GM18505 (cell line): ENCODE data around the gene NMUR1.

ENCODE experiments used
- ATAC-seq: cut with Tn5 transposase; IDR thresholded peaks from one replicate; pipeline ENCODE4 v1.9.1; 2021; ENCODE audit not compliant: unreplicated experiment
- POLR2A ChIP-seq: IDR thresholded peaks from 4 replicates; pipeline ENCODE4 v1.6.1; 2011; ENCODE audit warnings: borderline replicate concordance; ENCODE audit not compliant: insufficient read depth, insufficient read length; ENCODE audit errors: extremely low read depth

The NMUR1 gene

GRCh38 chr2:231545105-231545902 lies 15.1 kb upstream of the NMUR1 start:
- peak; percentile 83 for TF ChIP-seq POLR2A
- ATAC-seq: peak; percentile 94

GRCh38 chr2:231542136-231542535 lies 11.9 kb upstream of the NMUR1 start:
- ATAC-seq: no peak
- no peak for TF ChIP-seq POLR2A

GRCh38 chr2:231541645-231542044 lies 11.4 kb upstream of the NMUR1 start:
- TF ChIP-seq POLR2A: no peak
- ATAC-seq: no peak

DNA sequence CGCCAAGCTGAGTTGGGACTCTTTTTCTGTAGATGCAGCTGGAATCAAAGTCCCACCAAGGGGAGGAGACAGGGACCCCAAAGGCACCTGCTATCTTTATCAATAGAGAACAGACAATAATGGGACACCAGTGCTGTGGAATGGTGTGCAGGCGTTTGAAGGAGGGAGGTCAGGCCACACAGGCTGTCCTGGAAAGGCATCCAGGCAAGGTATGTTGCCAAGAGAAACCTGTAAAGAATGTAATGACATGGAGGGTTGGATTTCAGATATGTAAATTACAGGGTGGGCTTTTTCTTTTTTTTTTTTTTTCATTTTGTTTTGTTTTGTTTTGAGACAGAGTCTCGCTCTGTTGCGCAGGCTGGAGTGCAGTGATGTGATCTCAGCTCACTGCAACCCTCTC lies 9.7 kb upstream of the NMUR1 start:
- TF ChIP-seq POLR2A: no peak
- ATAC-seq: no peak

DNA sequence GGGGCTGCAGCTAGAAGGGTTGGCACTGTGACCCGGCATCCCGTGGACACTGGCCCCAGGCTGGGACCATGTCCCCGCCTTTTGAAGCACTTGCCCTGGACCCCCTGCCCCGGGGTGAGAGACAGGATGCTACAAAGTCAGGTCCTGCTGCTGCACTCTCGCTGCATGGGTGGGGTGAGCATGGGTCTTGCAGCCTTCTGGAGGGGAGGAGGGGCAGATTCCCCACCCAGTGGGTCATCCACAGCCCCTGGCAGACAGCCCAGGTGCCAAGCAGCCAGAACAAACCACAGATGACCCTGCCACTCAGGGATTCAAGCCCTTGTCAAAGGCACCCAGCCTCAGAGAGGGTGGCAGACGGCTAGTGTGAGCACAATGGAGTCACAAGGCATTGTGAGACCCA lies 5.7 kb upstream of the NMUR1 start:
- no peak for ATAC-seq
- no peak for TF ChIP-seq POLR2A

DNA sequence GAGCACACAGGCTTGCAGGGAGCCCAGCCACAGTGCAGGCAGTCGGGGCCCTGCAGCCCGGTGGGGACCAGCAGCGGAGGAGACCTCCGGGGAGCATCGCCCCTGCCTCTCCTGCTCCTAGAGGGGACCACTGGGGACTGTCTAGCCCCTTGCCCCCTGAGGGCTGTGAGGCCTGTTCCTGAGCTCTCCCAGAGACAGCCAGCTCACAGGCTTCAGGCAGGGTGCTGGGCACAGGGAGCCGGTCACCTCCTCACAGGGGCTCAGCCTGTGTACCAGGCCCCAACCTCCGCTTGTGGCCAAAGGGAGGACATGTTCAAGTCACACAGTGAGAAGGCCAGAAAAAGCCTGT lies 3.5 kb upstream of the NMUR1 start:
- no peak for TF ChIP-seq POLR2A
- no peak for ATAC-seq

DNA sequence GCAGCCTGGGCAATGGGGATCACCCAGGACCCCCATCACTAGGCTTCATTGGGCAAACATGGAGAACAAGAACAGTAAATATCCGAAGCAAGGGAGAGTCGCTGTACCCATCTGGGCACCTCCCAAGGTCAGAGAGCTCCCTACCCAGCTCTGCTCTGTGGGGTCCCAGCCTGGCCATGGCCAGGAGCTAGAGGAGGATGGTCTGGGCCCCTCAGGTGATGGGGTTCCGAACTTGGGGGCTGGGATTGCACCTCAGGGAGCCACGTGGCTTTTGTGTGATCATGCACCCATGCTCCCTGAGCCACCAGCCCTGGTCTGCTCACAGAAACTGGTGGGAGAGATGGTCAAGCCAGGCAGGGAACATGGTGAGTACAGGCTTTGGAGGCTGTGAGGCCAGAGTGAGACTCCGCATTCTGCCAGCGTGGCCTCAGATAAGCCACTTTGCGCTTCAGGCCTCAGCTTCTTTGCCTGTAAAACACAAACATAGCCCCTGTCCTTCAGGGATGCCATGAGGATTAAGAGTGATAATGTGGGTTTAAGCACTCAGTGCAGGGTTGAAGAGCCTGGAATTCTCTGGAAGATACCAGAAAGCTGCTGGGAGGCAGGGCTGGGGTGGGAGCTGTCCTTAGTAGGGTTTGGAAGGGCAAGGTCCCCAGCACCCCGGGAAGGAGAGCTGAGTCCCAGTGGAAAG lies 3.0 kb upstream of the NMUR1 start:
- no peak for TF ChIP-seq POLR2A
- ATAC-seq: no peak

DNA sequence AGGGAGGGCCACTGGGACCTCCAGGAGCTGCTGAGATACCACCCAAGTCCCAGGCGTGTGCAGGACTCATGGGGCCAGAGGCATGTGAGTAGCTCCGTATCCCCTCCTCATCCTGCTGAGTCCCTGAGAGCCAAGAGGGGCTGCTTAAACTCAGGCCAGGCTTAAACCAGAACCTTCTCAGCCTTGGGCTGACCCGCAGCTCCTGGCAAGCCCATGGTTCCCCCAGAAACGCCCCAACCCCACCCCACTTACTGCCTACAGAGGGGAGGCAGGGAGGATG lies 2.5 kb upstream of the NMUR1 start:
- no peak for TF ChIP-seq POLR2A
- no peak for ATAC-seq

- TF ChIP-seq POLR2A: no peak
These were observed 1.9 kb upstream of the NMUR1 start for GRCh38 chr2:231531883-231532755.

GRCh38 chr2:231531466-231531865 lies 1.2 kb upstream of the NMUR1 start:
- TF ChIP-seq POLR2A: no peak
- ATAC-seq: no peak

More at GRCh38 chr2:231531883-231532755, 1.9 kb upstream of the NMUR1 start:
- no peak for ATAC-seq

DNA sequence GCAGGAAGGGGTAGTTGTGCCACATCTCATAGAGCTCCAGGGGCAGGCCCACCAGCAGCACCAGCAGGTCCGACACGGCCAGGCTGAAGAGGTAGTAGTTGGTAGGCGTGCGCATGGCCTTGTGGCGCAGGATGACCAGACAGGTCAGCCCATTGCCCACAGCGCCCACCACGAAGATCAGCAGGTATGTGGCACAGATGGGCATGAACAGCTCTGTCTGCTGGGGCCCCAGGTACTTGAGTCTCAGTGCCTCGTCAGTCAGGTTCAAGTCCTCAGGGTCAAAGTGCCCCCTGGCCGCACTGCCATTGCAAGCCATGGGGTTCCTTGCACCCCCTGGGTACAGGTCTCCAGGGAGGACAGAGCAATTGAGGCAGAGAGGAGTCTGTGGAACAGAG lies 1.6 kb downstream of the NMUR1 start:
- no peak for ATAC-seq
- TF ChIP-seq POLR2A: no peak

- TF ChIP-seq POLR2A: no peak
- no peak for ATAC-seq
These were observed 2.1 kb downstream of the NMUR1 start for GRCh38 chr2:231527955-231528635.

DNA sequence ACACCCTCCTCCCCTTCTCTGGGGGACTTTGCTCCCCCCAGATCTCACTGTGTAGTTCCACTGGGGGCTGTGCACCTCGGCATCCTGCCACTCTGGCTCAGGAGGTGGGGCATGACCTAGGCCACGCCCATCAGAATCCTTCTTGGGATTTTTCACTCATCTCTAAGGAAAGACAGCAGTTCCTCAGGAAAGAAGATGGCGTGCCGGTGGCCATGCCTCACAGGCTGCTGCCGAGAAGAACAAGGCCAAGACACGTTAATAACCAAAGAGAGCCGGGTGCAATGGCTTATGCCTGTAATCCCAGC lies 3.2 kb downstream of the NMUR1 start:
- ATAC-seq: no peak
- no peak for TF ChIP-seq POLR2A

DNA sequence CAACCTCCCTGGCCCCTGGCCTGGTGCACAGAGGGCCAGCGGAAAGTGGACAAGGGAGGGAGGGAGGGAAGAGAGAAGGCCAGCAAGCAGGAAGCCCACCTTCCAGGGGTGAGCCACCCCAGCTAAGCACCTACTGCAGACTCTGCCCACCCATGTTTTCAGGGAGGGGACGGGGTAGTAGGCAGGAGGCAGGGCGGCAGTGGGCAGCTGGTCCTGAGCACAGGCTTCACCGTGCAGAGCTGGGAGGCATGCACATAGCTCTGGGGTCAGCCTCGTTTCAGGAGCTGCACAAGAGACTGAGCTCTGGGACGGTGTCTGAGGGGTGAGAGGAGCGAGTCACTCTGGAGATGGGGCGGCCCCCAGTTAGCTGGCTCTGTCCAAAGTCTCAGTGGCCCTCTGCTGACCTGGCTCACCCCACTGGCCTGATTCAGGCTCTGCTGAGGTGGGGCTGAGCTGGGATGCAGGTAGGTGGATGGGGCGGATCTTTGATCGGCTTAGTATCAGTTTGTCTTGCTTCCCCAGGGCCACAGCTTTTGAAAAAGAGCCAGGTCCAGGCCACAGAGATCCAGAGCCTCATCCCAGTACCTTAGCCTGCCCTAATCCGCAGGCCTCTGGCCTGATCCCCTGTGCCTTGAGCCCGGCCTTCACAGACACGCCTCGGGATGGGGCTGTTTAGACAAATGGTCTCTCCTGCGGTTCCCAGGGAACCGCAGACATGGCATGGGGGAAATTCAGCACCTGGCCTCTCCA lies 3.7 kb downstream of the NMUR1 start:
- no peak for ATAC-seq
- no peak for TF ChIP-seq POLR2A
